ENCODE results near the gene CRKL. TPM values are rescaled to one million over a fixed set of nuclear protein-coding genes. Genes with fewer than 3 reads are reported as not detected.

Gene CRKL
- total RNA-seq, 1 experiment from 2014 or later, result 35.4 TPM

DNA sequence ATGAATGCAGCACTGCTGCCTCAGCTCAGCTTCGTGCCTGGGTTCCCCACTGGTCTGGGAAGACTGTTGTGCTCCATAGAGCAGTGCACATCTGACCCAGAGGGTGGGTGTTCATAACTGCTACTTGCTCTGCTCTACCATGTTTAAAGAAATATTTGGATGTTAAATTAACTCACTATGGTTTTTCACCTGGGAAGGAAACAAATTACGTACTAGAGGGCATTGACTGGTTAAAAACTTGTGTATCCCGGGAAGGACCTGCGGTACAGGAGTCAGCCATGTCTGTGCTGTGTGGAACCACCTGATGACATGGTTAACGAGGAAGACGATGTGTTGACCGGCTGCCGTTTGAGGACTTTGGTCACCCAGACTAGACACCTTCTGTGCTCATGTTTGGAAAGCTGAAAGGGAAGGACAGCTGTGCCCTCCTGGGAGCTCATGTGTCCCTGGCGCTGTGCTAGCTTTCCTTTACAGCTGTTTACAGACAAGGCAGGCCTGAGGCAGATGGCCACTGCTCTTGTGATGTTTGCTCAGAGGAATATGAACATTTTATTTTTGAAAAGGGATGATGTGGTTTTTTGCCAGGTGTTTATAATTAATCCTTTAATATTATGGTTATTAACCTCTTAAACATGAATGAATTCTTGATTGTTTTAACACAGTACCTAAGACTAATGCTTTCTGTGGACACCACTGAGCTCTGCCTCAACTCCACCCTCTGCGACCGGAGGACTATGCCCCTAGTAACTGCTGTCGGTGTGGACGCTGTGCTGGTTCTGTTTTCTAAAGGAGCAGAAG lies 35.5 kb downstream of the CRKL start:
- Histone ChIP-seq H3K9me2 (replicated peaks; ENCODE audit: low read length) (no peaks in the 10 kb centered on the region), H3F3A (ENCODE audit: low read length, unreplicated experiment) (peaks cover 4% of the 10 kb centered on the region), H3K9me3 (ENCODE audit: low read length) (no peaks in the 10 kb centered on the region), H3K4me3 (ENCODE audit: low read length) (no peak overlapping the region), H3K9ac (ENCODE audit: low read length) (no peak overlapping the region), H3K27me3 (ENCODE audit: low read length) (no peaks in the 10 kb centered on the region), H3K4me2 (ENCODE audit: low read length) (no peak overlapping the region), H3K4me1 (ENCODE audit: insufficient read depth, low read length) (peaks cover 16% of the 10 kb centered on the region), H3K36me3 (ENCODE audit: low read depth, low read length) (peaks cover 39% of the 10 kb centered on the region; the same call in 1 of the 2 replicates), H4K20me1 (ENCODE audit: low read length) (peaks cover 18% of the 10 kb centered on the region), H3K27ac (ENCODE audit: low read length) (no peak overlapping the region), H2AFZ (ENCODE audit: low read length) (no peak overlapping the region), H3K79me2 (ENCODE audit: low read length) (peaks cover 75% of the 10 kb centered on the region)
- POLR2A ChIA-PET (ENCODE audit: unreplicated experiment), result no interaction called here
- TF ChIP-seq EZH2phosphoT487 (IDR thresholded peaks at IDR 0.05; ENCODE audit: borderline replicate concordance, low read length) (no peak), EZH2 (IDR thresholded peaks at IDR 0.05; ENCODE audit: low read length, unreplicated experiment) (no peak)
- TF ChIP-seq, protein P1, sequence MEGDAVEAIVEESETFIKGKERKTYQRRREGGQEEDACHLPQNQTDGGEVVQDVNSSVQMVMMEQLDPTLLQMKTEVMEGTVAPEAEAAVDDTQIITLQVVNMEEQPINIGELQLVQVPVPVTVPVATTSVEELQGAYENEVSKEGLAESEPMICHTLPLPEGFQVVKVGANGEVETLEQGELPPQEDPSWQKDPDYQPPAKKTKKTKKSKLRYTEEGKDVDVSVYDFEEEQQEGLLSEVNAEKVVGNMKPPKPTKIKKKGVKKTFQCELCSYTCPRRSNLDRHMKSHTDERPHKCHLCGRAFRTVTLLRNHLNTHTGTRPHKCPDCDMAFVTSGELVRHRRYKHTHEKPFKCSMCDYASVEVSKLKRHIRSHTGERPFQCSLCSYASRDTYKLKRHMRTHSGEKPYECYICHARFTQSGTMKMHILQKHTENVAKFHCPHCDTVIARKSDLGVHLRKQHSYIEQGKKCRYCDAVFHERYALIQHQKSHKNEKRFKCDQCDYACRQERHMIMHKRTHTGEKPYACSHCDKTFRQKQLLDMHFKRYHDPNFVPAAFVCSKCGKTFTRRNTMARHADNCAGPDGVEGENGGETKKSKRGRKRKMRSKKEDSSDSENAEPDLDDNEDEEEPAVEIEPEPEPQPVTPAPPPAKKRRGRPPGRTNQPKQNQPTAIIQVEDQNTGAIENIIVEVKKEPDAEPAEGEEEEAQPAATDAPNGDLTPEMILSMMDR (conservative IDR thresholded peaks at IDR 0.05; ENCODE audit: low read depth, low read length), result no peak
- no TSS peak for BruUV-seq (replicated peaks)
- CTCF ChIA-PET, result no interaction called here
- ATAC-seq, result no peak
- no peak for DNase-seq
- intact Hi-C loops (cut with micrococcal nuclease), result loop anchor here (5.0 kb wide), 1 partner anchor 65 kb away; no protein-coding TSS in a partner anchor

DNA sequence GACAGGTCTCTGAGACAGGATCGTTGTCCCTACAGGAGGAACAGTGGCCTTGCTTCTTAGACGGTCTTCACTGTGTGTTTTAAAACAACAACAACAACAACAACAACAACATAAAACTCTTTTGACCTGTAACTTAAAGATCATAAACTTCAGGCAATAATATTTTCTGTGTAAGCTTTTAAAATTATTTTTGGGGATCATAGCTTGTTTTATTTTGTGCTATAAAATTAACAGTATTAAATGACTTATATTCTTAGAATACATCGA lies 36.1 kb downstream of the CRKL start:
- peaks cover 39% of the 10 kb centered on the region; the same call in 1 of the 2 replicates for H3K36me3 ChIP-seq (ENCODE audit: low read depth, low read length)
- H3K27me3 ChIP-seq (ENCODE audit: low read length), result no peaks in the 10 kb centered on the region
- no peak overlapping the region for H3K4me2 ChIP-seq (ENCODE audit: low read length)
- DNase-seq (no peak), ATAC-seq (no peak)
- no peak overlapping the region for H3K27ac ChIP-seq (ENCODE audit: low read length)
- H3K9me3 ChIP-seq (ENCODE audit: low read length), result no peaks in the 10 kb centered on the region
- H3K9me2 ChIP-seq (replicated peaks; ENCODE audit: low read length), result no peaks in the 10 kb centered on the region
- H3F3A ChIP-seq (ENCODE audit: low read length, unreplicated experiment), result peaks cover 4% of the 10 kb centered on the region
- ChIA-PET POLR2A (ENCODE audit: unreplicated experiment) (no interaction called here), CTCF (no interaction called here)
- no peak overlapping the region for H3K4me3 ChIP-seq (ENCODE audit: low read length)
- H3K79me2 ChIP-seq (ENCODE audit: low read length), result peaks cover 70% of the 10 kb centered on the region
- peaks cover 18% of the 10 kb centered on the region for H3K4me1 ChIP-seq (ENCODE audit: insufficient read depth, low read length)
- intact Hi-C loops (cut with micrococcal nuclease), result loop anchor here (5.0 kb wide), 1 partner anchor 66 kb away; no protein-coding TSS in a partner anchor
- BruUV-seq (replicated peaks), result no TSS peak
- no peak overlapping the region for H2AFZ ChIP-seq (ENCODE audit: low read length)
- H4K20me1 ChIP-seq (ENCODE audit: low read length), result peaks cover 14% of the 10 kb centered on the region
- no peak for TF ChIP-seq EZH2phosphoT487 (IDR thresholded peaks at IDR 0.05; ENCODE audit: borderline replicate concordance, low read length)
- TF ChIP-seq, protein P1 (conservative IDR thresholded peaks at IDR 0.05; ENCODE audit: low read depth, low read length), result no peak
- TF ChIP-seq EZH2 (IDR thresholded peaks at IDR 0.05; ENCODE audit: low read length, unreplicated experiment), result no peak
- no peak overlapping the region for H3K9ac ChIP-seq (ENCODE audit: low read length)
